ENCODE measurements around the gene TAS1R3.

Gene TAS1R3

GRCh38 chr1:1331068-1331965, at the start of gene TAS1R3:
TAS1R3 (plus strand) TSS chr1:1331280; CDS start chr1:1331346, 66 bp downstream.
- no peak for DNase-seq (ENCODE audit: low read depth)

- no peak for DNase-seq (ENCODE audit: low read depth)
Observed at GRCh38 chr1:1281533-1282321, 49.4 kb upstream of the TAS1R3 start.

GRCh38 chr1:1282998-1283397, 48.1 kb upstream of the TAS1R3 start:
- DNase-seq (ENCODE audit: low read depth) = no peak

GRCh38 chr1:1283821-1284220, 47.3 kb upstream of the TAS1R3 start:
- DNase-seq (ENCODE audit: low read depth) = no peak

DNA sequence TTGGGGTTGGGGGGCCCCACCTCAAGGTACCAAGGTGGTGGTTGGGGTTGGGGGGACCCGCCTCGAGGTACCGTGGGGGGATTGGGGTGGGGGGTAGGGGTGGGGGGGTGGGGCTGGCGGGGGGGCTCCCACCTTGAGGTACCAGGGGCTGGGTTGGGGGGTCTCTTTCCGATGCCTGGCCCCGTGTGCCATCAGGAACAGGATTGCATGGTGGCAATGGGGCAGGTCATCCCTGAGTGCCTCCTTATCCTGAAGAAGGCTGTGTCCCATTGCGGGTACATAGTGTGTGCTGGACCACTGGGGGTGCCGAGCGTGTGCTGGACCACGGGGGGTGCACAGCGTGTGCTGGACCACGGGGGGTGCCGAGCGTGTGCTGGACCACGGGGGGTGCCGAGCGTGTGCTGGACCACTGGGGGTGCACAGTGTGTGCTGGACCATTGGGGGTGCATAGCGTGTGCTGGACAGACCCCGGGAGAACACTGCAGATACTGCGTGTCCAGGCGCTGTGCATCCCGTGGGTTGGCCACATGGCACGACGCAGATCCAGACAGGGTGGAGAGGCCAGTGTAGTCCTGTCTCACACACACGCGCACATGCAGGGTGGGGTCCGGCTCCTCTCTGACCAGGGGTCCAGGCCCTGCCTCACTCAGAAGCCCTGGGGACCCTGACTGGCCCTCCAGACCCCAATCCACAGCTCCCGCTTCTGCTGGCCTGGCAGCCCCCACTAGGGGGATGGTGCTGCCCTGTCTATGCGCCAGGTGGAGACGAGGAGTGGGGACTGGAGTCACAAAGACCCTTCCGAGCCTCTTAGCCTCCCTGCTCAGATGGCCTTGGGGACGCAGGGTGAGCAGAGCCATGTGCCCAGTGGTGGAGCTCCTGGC, 46.6 kb upstream of the TAS1R3 start:
- no peak for DNase-seq (ENCODE audit: low read depth)

DNA sequence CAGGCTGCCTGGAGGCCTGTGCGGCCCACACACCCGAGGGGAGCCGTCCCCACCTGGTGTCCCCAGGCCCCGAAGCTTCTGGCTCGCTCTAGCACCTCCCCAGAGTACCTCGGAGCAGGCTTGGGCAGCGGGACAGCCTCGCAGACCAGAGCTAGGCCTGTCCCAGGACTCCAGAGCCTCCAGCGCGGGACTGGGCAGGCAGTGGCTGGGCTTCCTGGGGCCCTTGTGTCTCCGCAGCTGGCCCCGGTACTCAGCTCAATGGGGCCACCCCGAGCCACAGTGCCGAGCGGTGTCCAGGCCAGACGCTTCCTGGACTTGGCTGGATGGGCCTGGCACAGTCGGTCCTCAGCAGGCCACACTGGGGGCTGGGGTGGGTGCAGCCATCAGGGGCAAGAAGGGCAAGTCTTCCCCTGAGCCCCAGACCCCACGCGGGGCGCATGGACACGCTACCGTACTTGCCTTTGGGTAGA, 45.9 kb upstream of the TAS1R3 start:
- DNase-seq (ENCODE audit: low read depth) = no peak

DNA sequence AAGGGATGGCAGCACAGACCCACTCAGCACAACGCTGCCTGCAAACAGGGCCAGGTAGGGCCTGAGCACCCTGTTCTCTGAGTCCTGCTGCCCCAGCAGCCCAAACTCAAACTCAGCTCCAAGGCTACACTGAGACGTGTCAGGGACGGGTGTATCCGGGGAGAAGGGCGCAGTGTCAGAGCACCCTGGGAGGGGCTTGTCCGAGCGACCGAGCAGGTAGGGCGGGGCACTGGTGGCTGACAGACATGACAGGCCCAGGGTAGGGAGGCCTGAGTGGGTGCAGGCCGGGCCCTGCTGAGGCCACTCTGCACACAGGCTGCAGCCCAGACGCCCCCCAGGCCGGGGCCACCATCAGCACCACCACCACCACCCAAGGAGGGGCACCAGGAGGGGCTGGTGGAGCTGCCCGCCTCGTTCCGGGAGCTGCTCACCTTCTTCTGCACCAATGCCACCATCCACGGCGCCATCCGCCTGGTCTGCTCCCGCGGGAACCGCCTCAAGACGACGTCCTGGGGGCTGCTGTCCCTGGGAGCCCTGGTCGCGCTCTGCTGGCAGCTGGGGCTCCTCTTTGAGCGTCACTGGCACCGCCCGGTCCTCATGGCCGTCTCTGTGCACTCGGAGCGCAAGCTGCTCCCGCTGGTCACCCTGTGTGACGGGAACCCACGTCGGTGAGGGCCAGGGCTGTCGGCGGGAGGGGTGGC, 45.3 kb upstream of the TAS1R3 start:
- DNase-seq (ENCODE audit: low read depth) = no peak

DNA sequence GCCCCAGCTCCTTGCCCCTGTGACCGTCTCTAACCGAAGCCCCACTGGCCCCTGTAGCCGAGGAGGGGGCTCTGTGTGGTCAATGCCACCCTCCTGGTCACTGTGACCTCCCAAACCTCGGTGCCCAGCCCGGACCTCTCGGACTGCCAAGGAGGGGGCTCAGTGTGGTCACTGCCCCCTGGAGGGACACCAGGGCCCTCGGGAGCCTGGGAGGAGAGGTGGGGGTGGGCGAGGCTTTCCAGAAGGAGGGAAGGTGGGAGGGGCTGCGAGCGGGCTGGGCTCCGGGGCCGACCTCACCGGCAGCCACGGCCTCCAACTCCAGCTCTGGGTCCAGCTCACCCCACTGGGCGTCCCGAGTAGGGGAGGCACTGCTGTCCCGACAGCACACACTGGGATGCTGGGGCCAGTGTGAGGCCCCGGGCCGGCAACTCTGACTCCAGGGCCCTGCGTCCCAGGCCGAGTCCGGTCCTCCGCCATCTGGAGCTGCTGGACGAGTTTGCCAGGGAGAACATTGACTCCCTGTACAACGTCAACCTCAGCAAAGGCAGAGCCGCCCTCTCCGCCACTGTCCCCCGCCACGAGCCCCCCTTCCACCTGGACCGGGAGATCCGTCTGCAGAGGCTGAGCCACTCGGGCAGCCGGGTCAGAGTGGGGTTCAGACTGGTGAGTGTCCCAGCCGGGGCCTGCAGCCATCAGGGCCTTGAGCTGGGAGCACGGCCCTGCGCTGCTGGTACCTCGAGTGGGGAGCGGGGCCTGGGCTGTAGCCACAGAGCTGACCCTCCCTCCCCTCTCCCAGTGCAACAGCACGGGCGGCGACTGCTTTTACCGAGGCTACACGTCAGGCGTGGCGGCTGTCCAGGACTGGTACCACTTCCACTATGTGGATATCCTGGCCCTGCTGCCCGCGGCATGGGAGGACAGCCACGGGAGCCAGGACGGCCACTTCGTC, 44.5 kb upstream of the TAS1R3 start:
- no peak for DNase-seq (ENCODE audit: low read depth)

GRCh38 chr1:1287288-1288110, 43.6 kb upstream of the TAS1R3 start:
- DNase-seq (ENCODE audit: low read depth) = no peak

DNA sequence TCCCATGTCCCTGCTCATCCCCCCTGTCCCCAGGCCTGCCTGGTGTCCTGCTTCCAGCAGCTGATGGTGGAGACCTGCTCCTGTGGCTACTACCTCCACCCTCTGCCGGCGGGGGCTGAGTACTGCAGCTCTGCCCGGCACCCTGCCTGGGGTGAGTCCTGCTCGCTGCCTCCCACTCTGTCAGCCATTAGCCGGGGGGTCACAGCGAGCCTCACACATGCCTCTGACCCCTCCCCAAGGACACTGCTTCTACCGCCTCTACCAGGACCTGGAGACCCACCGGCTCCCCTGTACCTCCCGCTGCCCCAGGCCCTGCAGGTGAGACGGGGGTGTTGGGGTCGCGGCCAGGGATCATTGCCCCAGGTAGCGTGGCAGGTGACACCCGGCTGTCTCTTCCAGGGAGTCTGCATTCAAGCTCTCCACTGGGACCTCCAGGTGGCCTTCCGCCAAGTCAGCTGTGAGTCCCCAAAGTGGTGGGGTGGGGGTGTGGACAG, 40.8 kb upstream of the TAS1R3 start:
- peak; percentile 27 for DNase-seq (ENCODE audit: low read depth)

DNA sequence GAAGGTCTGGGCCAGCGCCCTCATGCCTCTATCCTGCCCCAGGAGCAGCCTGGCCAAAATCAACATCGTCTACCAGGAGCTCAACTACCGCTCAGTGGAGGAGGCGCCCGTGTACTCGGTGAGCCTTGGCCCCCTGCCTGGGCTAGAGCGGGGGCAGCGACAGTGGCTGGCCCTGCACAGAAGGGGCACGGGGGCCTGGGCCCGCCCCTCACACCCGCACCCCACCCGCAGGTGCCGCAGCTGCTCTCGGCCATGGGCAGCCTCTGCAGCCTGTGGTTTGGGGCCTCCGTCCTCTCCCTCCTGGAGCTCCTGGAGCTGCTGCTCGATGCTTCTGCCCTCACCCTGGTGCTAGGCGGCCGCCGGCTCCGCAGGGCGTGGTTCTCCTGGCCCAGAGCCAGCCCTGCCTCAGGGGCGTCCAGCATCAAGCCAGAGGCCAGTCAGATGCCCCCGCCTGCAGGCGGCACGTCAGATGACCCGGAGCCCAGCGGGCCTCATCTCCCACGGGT, 40.0 kb upstream of the TAS1R3 start:
- DNase-seq (ENCODE audit: low read depth) = no peak

- DNase-seq (ENCODE audit: low read depth) = peak; percentile 33
Observed at GRCh38 chr1:1291548-1292441, 39.3 kb upstream of the TAS1R3 start.

- no peak for DNase-seq (ENCODE audit: low read depth)
Observed at GRCh38 chr1:1292442-1292779, 38.7 kb upstream of the TAS1R3 start.

GRCh38 chr1:1292851-1293250, 38.2 kb upstream of the TAS1R3 start:
- DNase-seq (ENCODE audit: low read depth) = no peak

DNA sequence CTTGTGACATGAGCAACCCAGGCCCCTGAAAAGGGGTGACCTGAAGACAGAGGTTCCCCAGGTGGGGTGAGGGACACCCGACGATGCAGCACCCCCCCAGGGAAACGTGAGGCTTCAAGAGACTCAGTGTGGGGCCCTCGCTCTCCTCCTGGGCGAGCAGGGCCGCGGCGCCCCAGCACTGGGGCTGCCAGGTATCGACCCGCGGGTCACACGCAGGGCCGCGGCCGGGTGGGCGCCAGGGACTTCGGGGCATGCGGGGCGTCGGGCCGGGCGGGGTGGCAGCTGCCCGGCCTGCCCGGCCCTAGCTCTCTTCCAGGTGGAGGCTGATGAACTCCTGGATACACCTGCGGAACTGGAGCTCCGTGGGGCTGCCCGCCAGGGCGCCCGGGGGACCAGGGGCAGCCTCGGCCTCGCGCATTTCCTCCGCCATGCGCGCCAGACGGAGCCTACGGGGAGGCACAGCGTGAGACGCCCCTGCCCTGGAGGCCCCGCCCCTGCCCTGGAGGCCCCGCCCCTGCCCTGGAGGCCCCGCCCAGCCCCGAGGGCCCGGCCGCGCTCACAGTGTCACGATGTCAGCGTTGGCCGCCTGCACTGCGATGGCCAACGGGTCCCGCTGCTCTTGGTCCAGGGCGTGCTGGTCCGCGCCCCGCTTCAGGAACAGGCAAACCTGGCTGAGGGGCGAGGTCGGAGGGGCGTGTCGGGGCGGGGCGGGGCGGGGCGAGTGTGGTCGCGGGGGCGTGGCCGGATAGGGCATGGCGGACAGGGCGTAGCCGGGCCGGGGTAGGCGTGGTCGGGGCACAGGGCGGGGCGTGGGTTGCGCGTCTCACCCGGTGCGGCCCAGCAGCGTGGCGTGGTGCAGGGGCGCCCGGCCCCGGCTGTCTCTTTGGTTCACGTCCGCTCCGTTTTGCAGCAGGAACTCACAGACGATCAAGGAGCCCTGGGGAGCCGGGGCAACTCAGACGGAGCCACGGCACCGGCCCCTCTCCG, 37.5 kb upstream of the TAS1R3 start:
- no peak for DNase-seq (ENCODE audit: low read depth)

GRCh38 chr1:1294250-1294890, 36.7 kb upstream of the TAS1R3 start:
- DNase-seq (ENCODE audit: low read depth) = no peak
